Activated CD8-positive, alpha-beta T cell treated with anti-CD3 and anti-CD28 coated beads for 36 hours (primary cell): ENCODE results near the gene AIM2. TPM values are rescaled to one million over a fixed set of nuclear protein-coding genes. Genes with fewer than 3 reads are reported as not detected.
A peak's percentile ranks its signal among the peaks of the same experiment; 100 is the strongest.

Source experiments
- ATAC-seq: fragments of 200-7000 bp; cut with Tn5 transposase; one replicate; pipeline ENCODE4 v1.10.0; 2021; ENCODE audit warnings: mild to moderate bottlenecking, moderate library complexity
- CTCF ChIA-PET: fragments of 350-600 bp; sonication (Branson Sonifier 250); formaldehyde crosslinking; loops from one replicate; lab custom pipeline; 2021; ENCODE audit warnings: antibody characterized with exemption; lab: Charles Lee
- POLR2A ChIA-PET: fragments of 350-600 bp; sonication (Branson Sonifier 250); formaldehyde crosslinking; loops from one replicate; lab custom pipeline; 2021; ENCODE audit warnings: antibody characterized with exemption; lab: Charles Lee
- DNase-seq: peaks from one replicate; pipeline ENCODE4 v3.0.0-alpha.2; 2020
- H3K27ac Mint-ChIP-seq: one replicate; pipeline ENCODE4 v1.8.0; 2021; ENCODE audit warnings: mild to moderate bottlenecking, mixed read lengths
- H3K27me3 Mint-ChIP-seq: one replicate; pipeline ENCODE4 v1.8.0; 2021; ENCODE audit warnings: mixed read lengths
- H3K36me3 Mint-ChIP-seq: one replicate; pipeline ENCODE4 v1.8.0; 2021; ENCODE audit warnings: low read depth, mixed read lengths
- H3K4me1 Mint-ChIP-seq: one replicate; pipeline ENCODE4 v1.8.0; 2021; ENCODE audit warnings: low read depth, mixed read lengths
- H3K4me3 Mint-ChIP-seq: one replicate; pipeline ENCODE4 v1.8.0; 2021; ENCODE audit warnings: mild to moderate bottlenecking, moderate library complexity, mixed read lengths
- H3K9me3 Mint-ChIP-seq: one replicate; pipeline ENCODE4 v1.8.0; 2021; ENCODE audit warnings: mixed read lengths
- intact Hi-C: fragments of 100-400 bp; cut with micrococcal nuclease; formaldehyde crosslinking; loops from one replicate; pipeline ENCODE4 v1.10.0; 2022
- total RNA-seq, 2 experiments: library from RNA; stranded (reverse); gene quantifications; one replicate each; pipeline ENCODE4 v1.2.3, GENCODE V29; 2021
- TF ChIP-seq, protein P1 (sequence below): fragments of 200-600 bp; IDR thresholded peaks from one replicate; pipeline ENCODE4 v1.8.0; 2022; ENCODE audit warnings: antibody characterized with exemption, mild to moderate bottlenecking

Gene AIM2
- total RNA-seq, 2 experiments from 2014 or later, result 6.7 to 8.6 TPM

DNA sequence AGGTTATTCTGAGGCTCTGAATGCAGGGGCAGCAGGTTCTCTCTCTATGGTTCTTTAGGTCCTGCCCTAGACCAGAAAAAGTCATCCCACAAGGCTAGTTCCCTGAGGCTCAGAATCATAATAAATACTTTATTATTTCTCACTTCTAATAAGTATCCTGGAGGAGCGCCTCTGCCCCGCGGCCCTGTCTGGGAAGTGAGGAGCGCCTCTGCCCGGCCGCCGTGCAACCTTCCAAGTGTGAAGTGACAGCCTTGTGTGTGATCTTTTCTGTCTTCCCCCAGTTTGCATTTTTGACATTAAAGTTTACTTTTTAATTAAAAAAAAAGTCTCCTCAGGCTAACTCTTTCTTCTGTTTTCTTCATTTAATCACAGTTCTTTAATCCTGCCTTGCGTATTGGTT is 11.5 kb downstream of the AIM2 start:
- DNase-seq (no peak), ATAC-seq (no peak)
- Mint-ChIP-seq H3K27me3 (no peaks in the 10 kb centered on the region), H3K4me1 (peaks cover 14% of the 10 kb centered on the region), H3K27ac (no peak overlapping the region), H3K9me3 (no peaks in the 10 kb centered on the region), H3K4me3 (no peak overlapping the region), H3K36me3 (peaks cover 8% of the 10 kb centered on the region)
- intact Hi-C loops, result loop anchor here (10.0 kb wide), 1 partner anchor 860 kb away; no protein-coding TSS in a partner anchor
- POLR2A ChIA-PET, result interaction anchor here (0.6 to 1.3 kb wide), 2 partner anchors 55 to 68 kb away, joined by 3 read pairs; partner anchors contain the start of gene IFI16
- TF ChIP-seq, protein P1, sequence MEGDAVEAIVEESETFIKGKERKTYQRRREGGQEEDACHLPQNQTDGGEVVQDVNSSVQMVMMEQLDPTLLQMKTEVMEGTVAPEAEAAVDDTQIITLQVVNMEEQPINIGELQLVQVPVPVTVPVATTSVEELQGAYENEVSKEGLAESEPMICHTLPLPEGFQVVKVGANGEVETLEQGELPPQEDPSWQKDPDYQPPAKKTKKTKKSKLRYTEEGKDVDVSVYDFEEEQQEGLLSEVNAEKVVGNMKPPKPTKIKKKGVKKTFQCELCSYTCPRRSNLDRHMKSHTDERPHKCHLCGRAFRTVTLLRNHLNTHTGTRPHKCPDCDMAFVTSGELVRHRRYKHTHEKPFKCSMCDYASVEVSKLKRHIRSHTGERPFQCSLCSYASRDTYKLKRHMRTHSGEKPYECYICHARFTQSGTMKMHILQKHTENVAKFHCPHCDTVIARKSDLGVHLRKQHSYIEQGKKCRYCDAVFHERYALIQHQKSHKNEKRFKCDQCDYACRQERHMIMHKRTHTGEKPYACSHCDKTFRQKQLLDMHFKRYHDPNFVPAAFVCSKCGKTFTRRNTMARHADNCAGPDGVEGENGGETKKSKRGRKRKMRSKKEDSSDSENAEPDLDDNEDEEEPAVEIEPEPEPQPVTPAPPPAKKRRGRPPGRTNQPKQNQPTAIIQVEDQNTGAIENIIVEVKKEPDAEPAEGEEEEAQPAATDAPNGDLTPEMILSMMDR, result no peak
- CTCF ChIA-PET, result interaction anchor here (1.2 kb wide), 1 partner anchor 860 kb away, joined by 3 read pairs; no protein-coding TSS in a partner anchor

DNA sequence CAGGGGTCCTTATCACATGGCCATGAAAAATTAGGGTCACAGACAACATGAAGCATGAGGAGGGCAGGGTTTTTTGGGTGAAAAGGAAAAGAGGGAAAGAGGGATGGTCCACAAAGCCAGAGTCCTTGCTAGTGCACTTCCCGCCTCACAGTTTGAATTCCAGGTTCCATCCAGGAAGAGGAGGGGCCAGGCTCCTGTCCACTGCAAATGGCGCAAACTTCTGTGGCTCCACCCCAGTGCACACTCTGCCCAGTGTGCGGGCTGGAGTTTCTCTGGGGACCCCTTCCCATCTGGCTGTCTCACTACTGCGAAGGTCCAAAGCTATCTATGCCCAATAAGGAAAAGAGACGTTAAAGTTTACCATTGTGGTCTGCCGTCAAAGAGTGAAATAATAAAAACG is 17.8 kb downstream of the AIM2 start:
- intact Hi-C loops, result no loop called here
- TF ChIP-seq, protein P1, result no peak
- ChIA-PET CTCF (interaction anchor here (2.1 kb wide), 1 partner anchor 13 kb away, joined by 9 read pairs; no protein-coding TSS in a partner anchor), POLR2A (no interaction called here)
- H3K9me3 Mint-ChIP-seq, result no peaks in the 10 kb centered on the region
- peaks cover 33% of the 10 kb centered on the region for H3K36me3 Mint-ChIP-seq
- H3K4me3 Mint-ChIP-seq, result no peak overlapping the region
- DNase-seq (no peak), ATAC-seq (no peak)
- no peaks in the 10 kb centered on the region for H3K27me3 Mint-ChIP-seq
- no peak overlapping the region for H3K27ac Mint-ChIP-seq
- peaks cover 11% of the 10 kb centered on the region for H3K4me1 Mint-ChIP-seq

DNA sequence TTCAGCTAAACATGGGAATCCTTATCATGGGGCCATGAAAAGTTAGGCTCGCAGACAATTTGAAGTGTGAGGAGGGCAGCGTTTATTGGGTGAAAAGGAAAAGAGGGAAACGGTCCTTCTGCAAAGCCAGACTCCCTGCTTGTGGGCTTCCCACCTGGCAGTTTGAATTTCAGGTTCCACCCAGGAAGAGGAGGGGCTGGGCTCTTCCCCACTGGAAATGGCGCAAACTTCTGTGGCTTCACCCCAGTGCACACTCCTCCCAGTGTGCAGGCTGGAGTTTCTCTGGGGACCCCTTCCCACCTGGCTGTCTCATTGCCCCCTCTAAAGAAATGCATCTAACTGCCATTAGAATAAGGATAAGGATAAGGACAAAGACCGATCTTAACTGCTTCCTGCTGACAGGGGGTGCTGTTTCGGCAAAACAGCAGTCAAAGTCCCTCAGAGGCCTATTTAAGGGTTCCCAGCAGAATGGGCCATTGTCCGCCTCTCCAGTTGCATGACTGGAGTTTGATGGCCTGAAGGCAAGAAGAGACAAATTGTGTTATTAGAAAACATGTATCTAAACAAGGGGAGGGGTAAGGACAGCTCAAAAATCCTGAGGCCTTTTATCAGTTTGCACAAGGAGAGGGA is 20.4 kb downstream of the AIM2 start:
- no peaks in the 10 kb centered on the region for H3K9me3 Mint-ChIP-seq
- ATAC-seq, result no peak
- ChIA-PET CTCF (interaction anchor here (1.3 to 1.8 kb wide), 2 partner anchors 15 to 16 kb away, joined by 6 read pairs; no protein-coding TSS in a partner anchor), POLR2A (interaction anchor here (0.6 kb wide), 1 partner anchor 711 kb away, joined by 3 read pairs; no protein-coding TSS in a partner anchor)
- no peak for DNase-seq
- H3K27ac Mint-ChIP-seq, result no peak overlapping the region
- intact Hi-C loops, result no loop called here
- TF ChIP-seq, protein P1, result no peak
- no peaks in the 10 kb centered on the region for H3K27me3 Mint-ChIP-seq
- H3K4me3 Mint-ChIP-seq, result no peak overlapping the region
- peaks cover 19% of the 10 kb centered on the region for H3K4me1 Mint-ChIP-seq
- H3K36me3 Mint-ChIP-seq, result peaks cover 55% of the 10 kb centered on the region

DNA sequence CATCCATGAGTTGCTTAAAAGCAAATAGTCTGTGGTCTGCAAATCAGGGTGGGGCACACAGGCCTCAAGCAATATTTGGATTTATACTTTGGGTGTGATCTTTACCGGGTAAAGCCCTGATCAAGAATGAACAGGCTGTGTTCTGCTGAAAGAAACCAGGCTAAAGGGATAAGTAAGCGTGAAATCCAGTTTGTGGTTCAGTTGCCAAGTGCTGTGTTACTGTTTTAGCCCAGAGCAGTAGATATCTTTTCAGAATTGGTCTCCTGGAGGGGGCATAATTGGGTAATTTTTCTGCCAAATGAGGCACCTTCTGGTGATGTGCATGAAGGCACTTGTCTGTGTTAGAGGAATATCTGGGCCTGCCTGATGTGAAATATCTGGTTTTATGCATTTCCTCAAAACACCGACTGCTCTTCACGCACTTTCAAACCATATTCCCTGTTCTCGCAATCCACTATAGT is 21.4 kb downstream of the AIM2 start:
- ChIA-PET CTCF (interaction anchor here (1.3 to 1.8 kb wide), 2 partner anchors 16 to 17 kb away, joined by 6 read pairs; no protein-coding TSS in a partner anchor), POLR2A (no interaction called here)
- TF ChIP-seq, protein P1, result no peak
- ATAC-seq (no peak), DNase-seq (no peak)
- Mint-ChIP-seq H3K36me3 (peaks cover 64% of the 10 kb centered on the region), H3K27ac (peak overlapping the region; percentile 67), H3K4me1 (peaks cover 24% of the 10 kb centered on the region), H3K9me3 (no peaks in the 10 kb centered on the region), H3K27me3 (no peaks in the 10 kb centered on the region), H3K4me3 (no peak overlapping the region)
- intact Hi-C loops, result no loop called here

DNA sequence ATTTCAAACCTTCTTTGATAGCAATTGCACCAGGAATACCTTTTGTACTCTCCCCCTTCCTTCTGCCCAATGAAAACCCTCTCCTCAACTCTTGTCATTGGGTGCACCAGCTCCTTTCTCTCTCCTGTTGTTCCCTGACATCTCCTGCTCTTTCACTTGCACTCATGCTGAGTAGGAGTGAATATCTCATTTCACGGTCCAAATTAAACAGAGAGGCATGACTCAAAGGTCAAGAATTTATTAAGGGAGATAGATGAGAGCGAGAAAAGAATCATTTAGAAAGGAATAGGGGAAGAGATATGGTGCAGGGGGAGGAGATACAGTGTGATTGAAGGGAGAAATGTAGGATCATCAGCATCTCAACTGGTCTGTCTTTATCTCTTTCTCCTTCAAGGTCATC is 22.1 kb downstream of the AIM2 start:
- peaks cover 25% of the 10 kb centered on the region for H3K4me1 Mint-ChIP-seq
- peaks cover 67% of the 10 kb centered on the region for H3K36me3 Mint-ChIP-seq
- POLR2A ChIA-PET, result interaction anchor here (1.2 kb wide), 1 partner anchor 37 kb away, joined by 5 read pairs; no protein-coding TSS in a partner anchor
- DNase-seq, result no peak
- TF ChIP-seq, protein P1, result no peak
- CTCF ChIA-PET, result no interaction called here
- ATAC-seq, result no peak
- peak overlapping the region; percentile 70 for H3K27ac Mint-ChIP-seq
- no peaks in the 10 kb centered on the region for H3K27me3 Mint-ChIP-seq
- no peaks in the 10 kb centered on the region for H3K9me3 Mint-ChIP-seq
- no peak overlapping the region for H3K4me3 Mint-ChIP-seq
- intact Hi-C loops, result no loop called here
